GM23338 (cell line): ENCODE data around the gene CNTNAP2. TPM values are rescaled to one million over a fixed set of nuclear protein-coding genes. Genes with fewer than 3 reads are reported as not detected.

ENCODE experiments used
- ATAC-seq: fragments of 200-7000 bp; cut with Tn5 transposase; 3 replicates; pipeline ENCODE4 v1.9.1; 2020
- DNase-seq: peaks from one replicate; pipeline ENCODE4 v3.0.0-alpha.2; 2015; ENCODE audit warnings: low spot score
- H2AFZ ChIP-seq: fragments of 200-600 bp; sonication (generic); 2 replicates; pipeline ENCODE4 v1.8.0; 2016; ENCODE audit warnings: antibody characterized with exemption, mild to moderate bottlenecking, moderate library complexity
- H3F3A ChIP-seq: fragments of 200-600 bp; sonication (generic); replicated peaks from 2 replicates; pipeline ENCODE4 v1.8.0; 2017; ENCODE audit warnings: antibody characterized with exemption, mixed run types, low read depth
- H3K27ac ChIP-seq: fragments of 200-600 bp; sonication (generic); 2 replicates; pipeline ENCODE4 v1.6.1; 2016; ENCODE audit warnings: low read depth
- H3K27me3 ChIP-seq: fragments of 200-600 bp; sonication (generic); 2 replicates; pipeline ENCODE4 v1.8.0; 2016; ENCODE audit warnings: mild to moderate bottlenecking, mixed run types, moderate library complexity; ENCODE audit not compliant: insufficient read depth
- H3K36me3 ChIP-seq: fragments of 200-600 bp; sonication (generic); 2 replicates; pipeline ENCODE4 v1.8.0; 2016; ENCODE audit warnings: mild to moderate bottlenecking; ENCODE audit not compliant: insufficient read depth
- H3K4me1 ChIP-seq: fragments of 200-600 bp; sonication (generic); 2 replicates; pipeline ENCODE4 v1.8.0; 2016; ENCODE audit warnings: mild to moderate bottlenecking, moderate library complexity; ENCODE audit not compliant: insufficient read depth
- H3K4me2 ChIP-seq: fragments of 200-600 bp; sonication (generic); 2 replicates; pipeline ENCODE4 v1.7.1; 2017; ENCODE audit warnings: mixed run types
- H3K4me3 ChIP-seq: fragments of 200-600 bp; sonication (generic); 2 replicates; pipeline ENCODE4 v1.6.1; 2016; ENCODE audit warnings: mixed run types
- H3K79me2 ChIP-seq: fragments of 200-600 bp; sonication (generic); replicated peaks from 2 replicates; pipeline ENCODE4 v1.8.0; 2017; ENCODE audit warnings: mild to moderate bottlenecking; ENCODE audit not compliant: insufficient read depth
- H3K9me2 ChIP-seq: fragments of 200-600 bp; sonication (generic); 2 replicates; pipeline ENCODE4 v1.8.0; 2017; ENCODE audit not compliant: insufficient read depth
- H4K20me1 ChIP-seq: fragments of 200-600 bp; sonication (generic); replicated peaks from 2 replicates; pipeline ENCODE4 v1.8.0; 2017; ENCODE audit warnings: mild to moderate bottlenecking; ENCODE audit not compliant: insufficient read depth
- H3K27ac Mint-ChIP-seq: 2 replicates; pipeline ENCODE4 v1.8.0; 2020; ENCODE audit warnings: inconsistent platforms, mild to moderate bottlenecking, moderate library complexity, mixed read lengths
- H3K27me3 Mint-ChIP-seq: 3 replicates; pipeline ENCODE4 v1.8.0; 2022; ENCODE audit warnings: low read depth, mild to moderate bottlenecking, moderate library complexity, mixed read lengths, inconsistent platforms; ENCODE audit not compliant: insufficient read depth, poor library complexity
- H3K36me3 Mint-ChIP-seq: 3 replicates; pipeline ENCODE4 v1.8.0; 2021; ENCODE audit warnings: low read depth, mild to moderate bottlenecking, inconsistent platforms, moderate library complexity, mixed read lengths
- H3K4me1 Mint-ChIP-seq: 3 replicates; pipeline ENCODE4 v1.8.0; 2020; ENCODE audit warnings: mild to moderate bottlenecking, inconsistent platforms, mixed read lengths
- H3K4me3 Mint-ChIP-seq: 3 replicates; pipeline ENCODE4 v1.8.0; 2021; ENCODE audit warnings: moderate library complexity, mild to moderate bottlenecking, inconsistent platforms, mixed read lengths
- H3K9me3 Mint-ChIP-seq: 3 replicates; pipeline ENCODE4 v1.8.0; 2020; ENCODE audit warnings: moderate library complexity, mild to moderate bottlenecking, inconsistent platforms, mixed read lengths
- CREB1 ChIP-seq: fragments of 250-450 bp; sonication (Bioruptor Pico); IDR thresholded peaks from 2 replicates; pipeline ENCODE4 v1.5.0; 2020; ENCODE audit warnings: low read depth, mild to moderate bottlenecking, moderate library complexity
- CTCF ChIP-seq, 2 experiments: fragments of 200-600 bp in 1 of 2; sonication (generic) in 1 of 2; conservative IDR thresholded peaks; 2 replicates each; pipeline versions ENCODE4 v1.5.1 to v1.6.1; 2016 to 2017; ENCODE audit warnings: antibody characterized with exemption in 2 of 2, low read depth in 2 of 2, mild to moderate bottlenecking in 2 of 2, moderate library complexity in 1 of 2
- EZH2 ChIP-seq: fragments of 200-600 bp; sonication (generic); IDR thresholded peaks from one replicate; pipeline ENCODE4 v1.8.0; 2017; ENCODE audit warnings: antibody characterized with exemption, mild to moderate bottlenecking, low read depth; ENCODE audit not compliant: unreplicated experiment
- EZH2phosphoT487 ChIP-seq: fragments of 200-600 bp; sonication (generic); IDR thresholded peaks from one replicate; pipeline ENCODE4 v1.8.1; 2018; ENCODE audit warnings: antibody characterized with exemption; ENCODE audit not compliant: unreplicated experiment
- JUNB ChIP-seq: IDR thresholded peaks from one replicate; pipeline ENCODE4 v1.6.1; 2016; ENCODE audit warnings: antibody characterized with exemption; ENCODE audit not compliant: unreplicated experiment
- NANOG ChIP-seq: IDR thresholded peaks from 2 replicates; pipeline ENCODE4 v1.6.1; 2016; ENCODE audit warnings: antibody characterized with exemption, borderline replicate concordance
- POLR2AphosphoS5 ChIP-seq: IDR thresholded peaks from 2 replicates; pipeline ENCODE4 v1.6.1; 2016; ENCODE audit warnings: antibody characterized with exemption, low read depth
- STAT1 ChIP-seq: IDR thresholded peaks from one replicate; pipeline ENCODE4 v1.6.1; 2016; ENCODE audit warnings: antibody characterized with exemption; ENCODE audit not compliant: unreplicated experiment
- ZNF114 ChIP-seq: fragments of 250-450 bp; sonication (Bioruptor Pico); IDR thresholded peaks from 2 replicates; pipeline ENCODE4 v1.5.0; 2020; ENCODE audit warnings: mild to moderate bottlenecking, moderate library complexity
- ZNF331 ChIP-seq: fragments of 250-450 bp; sonication (Bioruptor Pico); IDR thresholded peaks from 2 replicates; pipeline ENCODE4 v1.5.0; 2020; ENCODE audit warnings: low read depth, mild to moderate bottlenecking, moderate library complexity
- ZNF462 ChIP-seq: fragments of 250-450 bp; sonication (Bioruptor Pico); IDR thresholded peaks from 2 replicates; pipeline ENCODE4 v1.5.0; 2020; ENCODE audit warnings: mild to moderate bottlenecking, moderate library complexity
- polyA plus RNA-seq: library from polyadenylated mRNA; unstranded; fragments of >200 nt; fragmentation: Nextera tagmentation; extraction: Ambion mirVana; gene quantifications from 2 replicates; pipeline ENCODE4 v1.2.1, GENCODE V29; 2016
- total RNA-seq: library from RNA; depleted of rRNA; stranded (reverse); fragments of >200 nt; shearing (Covaris generic); gene quantifications from 2 replicates; pipeline ENCODE4 v1.2.3, GENCODE V29; 2014

The CNTNAP2 gene
- total and polyA plus RNA-seq, 2 experiments from 2014 or later: 38.2 to 61.3 TPM

- TF ChIP-seq ZNF462 (CRISPR knock-in tag) (no peak), ZNF114 (CRISPR knock-in tag) (no peak), NANOG (no peak), CTCF (conservative IDR thresholded peaks at IDR 0.05; ENCODE audit: low read depth in 2 of 2) (no peak), POLR2AphosphoS5 (no peak), EZH2 (no peak)
Measured at GRCh38 chr7:148104136-148104716, 1987.6 kb downstream of the CNTNAP2 start (continued).

DNA sequence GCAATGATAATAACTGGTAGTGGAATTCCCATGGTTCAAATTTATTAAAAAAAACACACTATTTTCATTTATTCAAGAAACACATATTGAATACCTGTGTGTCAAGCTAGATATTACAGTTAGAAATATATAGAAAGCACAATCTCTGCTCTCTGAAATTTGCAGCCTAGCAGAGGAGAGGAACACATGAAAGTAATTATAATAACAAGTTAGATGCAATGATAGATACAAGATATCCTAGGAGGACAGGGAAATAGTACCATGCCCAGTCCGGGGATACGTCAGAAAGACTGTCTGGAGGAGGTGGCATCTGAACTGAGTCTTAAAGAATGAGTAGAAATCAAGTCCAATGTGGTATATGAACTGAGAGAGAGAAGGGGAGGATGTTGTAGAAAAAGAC is 1988.3 kb downstream of the CNTNAP2 start:
- Histone ChIP-seq H3K4me1 (peaks cover 12% of the 10 kb centered on the region), H3K4me3 (no peak overlapping the region), H2AFZ (no peak overlapping the region), H3K27me3 (no peaks in the 10 kb centered on the region), H4K20me1 (no peaks in the 10 kb centered on the region), H3F3A (no peaks in the 10 kb centered on the region), H3K4me2 (no peak overlapping the region), H3K9me2 (no peaks in the 10 kb centered on the region), H3K79me2 (no peaks in the 10 kb centered on the region), H3K27ac (no peak overlapping the region), H3K36me3 (no peaks in the 10 kb centered on the region)
- Mint-ChIP-seq H3K9me3 (peaks cover 14% of the 10 kb centered on the region; the same call in 2 of the 3 replicates), H3K27ac (no peak overlapping the region), H3K27me3 (peaks cover 4% of the 10 kb centered on the region), H3K36me3 (no peaks in the 10 kb centered on the region), H3K4me1 (peaks cover 22% of the 10 kb centered on the region), H3K4me3 (no peak overlapping the region)
- DNase-seq: no peak
- ATAC-seq: no peak
- TF ChIP-seq NANOG (no peak), ZNF331 (CRISPR knock-in tag) (no peak), STAT1 (no peak), POLR2AphosphoS5 (no peak), JUNB (no peak), CREB1 (no peak), EZH2phosphoT487 (no peak)
